ENCODE results near the gene VPS13C.

The VPS13C gene

GRCh38 chr15:61936528-61937195, 123.6 kb downstream of the VPS13C start:
- Histone ChIP-seq H3K9me3 (ENCODE audit: control insufficient read depth, insufficient read depth, low read length) (no peaks in the 10 kb centered on the region), H3K36me3 (ENCODE audit: control insufficient read depth, low read length) (peaks cover 13% of the 10 kb centered on the region), H3K27ac (ENCODE audit: low read depth, low read length) (no peak overlapping the region), H3K4me2 (ENCODE audit: low read length) (no peak overlapping the region), H3K79me2 (ENCODE audit: control insufficient read depth, low read length) (no peaks in the 10 kb centered on the region), H3K4me3 (ENCODE audit: low read length) (no peak overlapping the region), H3K27me3 (ENCODE audit: control insufficient read depth, low read length) (no peaks in the 10 kb centered on the region), H4K20me1 (ENCODE audit: control insufficient read depth, insufficient read depth, low read depth, low read length) (no peaks in the 10 kb centered on the region), H3K4me1 (ENCODE audit: control insufficient read depth, low read length) (no peaks in the 10 kb centered on the region), H3F3A (ENCODE audit: control insufficient read depth, insufficient read depth) (no peaks in the 10 kb centered on the region), H3K9me2 (replicated peaks; ENCODE audit: control insufficient read depth, low read length) (no peaks in the 10 kb centered on the region)
- TF ChIP-seq EZH2phosphoT487 (IDR thresholded peaks at IDR 0.05; ENCODE audit: borderline replicate concordance, low read length) (no peak), CTCF (IDR thresholded peaks at IDR 0.05; ENCODE audit: low read depth, low read length, poor library complexity, severe bottlenecking) (no peak)

GRCh38 chr15:61935493-61935892, 124.8 kb downstream of the VPS13C start:
- no peaks in the 10 kb centered on the region for H3F3A ChIP-seq (ENCODE audit: control insufficient read depth, insufficient read depth)
- peaks cover 11% of the 10 kb centered on the region for H3K36me3 ChIP-seq (ENCODE audit: control insufficient read depth, low read length)
- no peak overlapping the region for H3K4me2 ChIP-seq (ENCODE audit: low read length)
- no peaks in the 10 kb centered on the region for H4K20me1 ChIP-seq (ENCODE audit: control insufficient read depth, insufficient read depth, low read depth, low read length)
- TF ChIP-seq EZH2phosphoT487 (IDR thresholded peaks at IDR 0.05; ENCODE audit: borderline replicate concordance, low read length): no peak
- TF ChIP-seq CTCF (IDR thresholded peaks at IDR 0.05; ENCODE audit: low read depth, low read length, poor library complexity, severe bottlenecking): no peak
- no peak overlapping the region for H3K4me3 ChIP-seq (ENCODE audit: low read length)
- no peaks in the 10 kb centered on the region for H3K79me2 ChIP-seq (ENCODE audit: control insufficient read depth, low read length)
- no peaks in the 10 kb centered on the region for H3K27me3 ChIP-seq (ENCODE audit: control insufficient read depth, low read length)
- H3K9me3 ChIP-seq (ENCODE audit: control insufficient read depth, insufficient read depth, low read length): no peaks in the 10 kb centered on the region
- H3K27ac ChIP-seq (ENCODE audit: low read depth, low read length): no peak overlapping the region
- H3K9me2 ChIP-seq (replicated peaks; ENCODE audit: control insufficient read depth, low read length): no peaks in the 10 kb centered on the region
- no peaks in the 10 kb centered on the region for H3K4me1 ChIP-seq (ENCODE audit: control insufficient read depth, low read length)

GRCh38 chr15:61929452-61929851, 130.8 kb downstream of the VPS13C start:
- peaks cover 36% of the 10 kb centered on the region for H3K36me3 ChIP-seq (ENCODE audit: control insufficient read depth, low read length)
- no peaks in the 10 kb centered on the region for H4K20me1 ChIP-seq (ENCODE audit: control insufficient read depth, insufficient read depth, low read depth, low read length)
- no peaks in the 10 kb centered on the region for H3K9me2 ChIP-seq (replicated peaks; ENCODE audit: control insufficient read depth, low read length)
- no peaks in the 10 kb centered on the region for H3K4me1 ChIP-seq (ENCODE audit: control insufficient read depth, low read length)
- no peak overlapping the region for H3K4me2 ChIP-seq (ENCODE audit: low read length)
- H3K27ac ChIP-seq (ENCODE audit: low read depth, low read length): no peak overlapping the region
- no peak overlapping the region for H3K4me3 ChIP-seq (ENCODE audit: low read length)
- no peaks in the 10 kb centered on the region for H3F3A ChIP-seq (ENCODE audit: control insufficient read depth, insufficient read depth)
- TF ChIP-seq EZH2phosphoT487 (IDR thresholded peaks at IDR 0.05; ENCODE audit: borderline replicate concordance, low read length) (no peak), CTCF (IDR thresholded peaks at IDR 0.05; ENCODE audit: low read depth, low read length, poor library complexity, severe bottlenecking) (no peak)
- no peaks in the 10 kb centered on the region for H3K79me2 ChIP-seq (ENCODE audit: control insufficient read depth, low read length)
- no peaks in the 10 kb centered on the region for H3K27me3 ChIP-seq (ENCODE audit: control insufficient read depth, low read length)
- H3K9me3 ChIP-seq (ENCODE audit: control insufficient read depth, insufficient read depth, low read length): no peaks in the 10 kb centered on the region
